GM19351 (cell line): ENCODE measurements around the gene CACNA2D1.
A peak's percentile ranks its signal among the peaks of the same experiment; 100 is the strongest.

Source experiments
- ATAC-seq: cut with Tn5 transposase; IDR thresholded peaks from one replicate; pipeline ENCODE4 v1.9.1; 2021; ENCODE audit warnings: mild to moderate bottlenecking, moderate library complexity; ENCODE audit not compliant: unreplicated experiment

The CACNA2D1 gene

GRCh38 chr7:82126576-82126975 is 317.0 kb downstream of the CACNA2D1 start:
- ATAC-seq = no peak

DNA sequence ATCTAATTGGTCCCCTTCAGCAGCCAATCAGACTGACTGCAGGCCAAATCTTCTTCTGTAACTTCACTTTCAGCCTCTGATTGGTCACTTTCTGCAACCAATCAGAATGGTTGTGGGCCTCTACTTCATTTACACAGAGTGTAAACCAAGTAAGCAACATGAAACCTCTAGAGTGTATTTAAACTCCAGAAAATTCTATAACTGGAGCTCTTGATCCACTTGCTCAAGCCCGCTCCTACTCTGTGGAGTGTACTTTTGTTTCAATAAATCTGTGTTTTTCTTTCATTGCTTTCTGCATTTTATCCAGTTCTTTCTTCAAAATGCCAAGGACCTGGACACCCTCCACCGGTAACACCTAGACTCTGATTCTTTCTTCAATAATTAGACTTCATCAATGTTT is 319.1 kb downstream of the CACNA2D1 start:
- ATAC-seq = no peak

DNA sequence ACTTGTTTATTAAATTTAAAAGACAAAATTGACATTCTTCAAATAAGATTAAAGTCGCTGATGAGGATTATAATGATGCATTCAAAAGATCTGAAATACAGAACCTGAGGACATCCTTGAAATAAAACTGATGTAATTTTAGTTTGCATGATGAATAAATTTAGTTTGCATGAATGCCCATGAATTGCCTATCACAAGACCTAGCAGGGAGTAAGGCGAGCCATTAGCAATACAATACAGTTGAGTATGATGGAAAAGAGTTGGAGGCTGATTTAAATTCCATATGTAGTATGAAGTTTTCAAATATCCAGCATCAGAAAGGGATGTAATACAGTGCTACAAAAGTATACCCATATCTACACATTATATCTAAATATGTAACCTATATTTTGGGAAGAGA is 321.3 kb downstream of the CACNA2D1 start:
- no peak for ATAC-seq

DNA sequence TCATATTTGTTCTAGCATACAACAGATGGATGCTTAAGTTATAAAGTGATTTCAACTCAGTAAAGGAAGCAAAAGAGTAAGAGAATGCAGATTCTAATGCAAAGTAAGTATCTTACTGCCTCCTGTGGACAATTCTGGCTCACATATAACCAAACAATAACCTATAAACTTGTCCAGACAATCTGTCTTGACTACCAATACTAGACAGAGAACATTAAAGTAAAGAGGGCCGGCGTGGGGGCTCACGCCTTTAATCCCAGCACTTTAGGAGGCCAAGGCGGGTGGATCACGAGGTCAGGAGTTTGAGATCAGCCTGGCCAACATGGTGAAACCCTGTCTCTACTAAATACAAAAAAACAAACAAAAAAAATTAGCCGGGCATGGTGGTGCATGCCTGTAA is 329.3 kb downstream of the CACNA2D1 start:
- ATAC-seq = no peak

DNA sequence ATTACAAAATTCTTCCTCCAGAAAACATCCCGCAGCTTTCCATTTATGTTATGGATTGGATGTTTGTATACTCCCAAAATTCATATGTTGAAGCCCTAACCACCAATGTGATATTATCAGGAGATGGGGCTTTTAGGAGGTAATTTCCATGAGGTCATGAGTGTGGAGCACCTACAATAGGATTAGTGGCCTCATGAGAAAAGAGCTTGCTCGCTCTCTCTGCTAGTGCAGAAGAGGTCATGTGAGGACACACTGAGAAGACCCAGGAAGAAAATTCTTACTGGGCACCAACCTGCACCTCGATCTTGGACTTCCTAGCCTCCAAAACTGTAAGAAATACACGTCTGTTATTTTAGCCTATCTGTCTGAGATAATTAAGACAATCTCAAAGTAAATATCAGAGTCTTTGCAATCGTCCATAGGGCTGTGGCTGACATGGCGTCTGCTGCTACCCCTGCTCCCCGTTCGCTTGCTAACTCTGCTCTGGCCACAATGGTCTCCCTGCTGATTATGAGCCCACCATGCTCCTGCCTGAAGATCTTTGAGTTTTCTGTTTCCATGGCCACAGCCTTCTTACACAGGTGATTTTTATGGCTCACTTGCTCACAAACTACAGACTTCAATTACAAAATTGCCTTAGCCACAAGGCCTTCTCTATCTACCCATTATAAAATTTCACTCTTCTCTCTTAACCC is 333.3 kb downstream of the CACNA2D1 start:
- ATAC-seq = no peak

- no peak for ATAC-seq
These were observed 334.3 kb downstream of the CACNA2D1 start for GRCh38 chr7:82109288-82109687.

- no peak for ATAC-seq
These were observed 337.4 kb downstream of the CACNA2D1 start for GRCh38 chr7:82106201-82106600.

DNA sequence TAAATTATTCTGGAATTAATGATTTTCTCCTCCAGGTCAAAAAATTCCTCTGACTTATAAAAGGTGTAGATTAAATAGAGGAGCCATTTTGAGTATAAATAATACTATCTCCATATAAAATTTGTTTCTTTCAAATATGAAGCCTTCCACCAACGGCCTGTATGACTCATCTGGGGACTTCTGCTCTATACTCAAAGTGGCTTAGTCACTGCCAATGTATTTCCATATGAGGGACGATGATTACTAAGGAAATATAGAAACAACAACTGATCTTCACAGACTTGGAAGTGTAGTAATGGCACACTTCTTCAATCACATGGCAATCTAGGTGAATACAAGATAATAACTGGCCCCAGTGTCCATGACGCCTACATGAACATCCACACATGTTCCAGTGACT is 338.1 kb downstream of the CACNA2D1 start:
- no peak for ATAC-seq

DNA sequence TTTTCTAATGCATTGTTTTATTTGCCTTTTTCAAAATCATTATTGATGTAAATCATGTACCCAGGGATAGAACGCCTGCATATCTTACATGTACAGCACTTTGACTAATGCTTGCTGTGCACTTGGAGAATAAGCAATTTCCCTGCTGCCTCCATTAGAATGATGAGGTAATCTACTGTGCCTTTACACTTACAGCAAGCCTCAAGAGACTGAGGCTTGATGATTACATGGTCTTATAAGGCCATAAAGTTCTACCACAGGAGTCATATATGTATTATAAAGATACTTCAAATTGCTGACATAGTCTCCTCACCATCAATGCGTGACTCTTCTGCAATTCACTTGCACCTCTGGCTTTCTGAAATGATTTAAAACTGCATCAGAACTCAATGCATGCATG is 345.2 kb downstream of the CACNA2D1 start:
- no peak for ATAC-seq

DNA sequence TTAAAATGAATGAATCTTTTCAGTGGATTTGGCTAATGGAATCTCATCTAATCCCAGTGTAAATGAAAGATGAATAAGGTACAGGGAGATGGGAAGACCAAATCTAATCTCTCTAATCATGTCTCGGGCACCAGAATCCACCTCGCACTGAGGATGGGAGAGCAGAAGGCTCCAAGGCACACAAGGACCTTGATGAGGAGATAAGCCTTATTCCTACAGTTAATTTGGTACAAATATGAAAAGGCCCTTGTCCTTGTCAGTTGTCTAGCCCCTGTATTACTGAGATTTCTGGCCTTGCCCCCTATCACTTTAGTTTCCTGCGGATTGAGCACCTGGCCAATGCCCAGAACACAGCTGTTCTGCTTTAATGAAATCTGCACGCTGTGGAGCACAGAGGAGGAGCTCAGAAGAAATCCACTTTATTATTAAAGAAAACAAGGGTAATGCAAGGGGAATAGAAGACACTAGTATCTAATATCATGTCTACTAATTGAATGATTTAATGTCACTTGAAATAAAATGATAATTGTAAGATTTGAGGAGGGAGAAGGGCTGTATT is 352.4 kb downstream of the CACNA2D1 start:
- no peak for ATAC-seq

GRCh38 chr7:82087099-82087498 is 356.5 kb downstream of the CACNA2D1 start:
- ATAC-seq = no peak

DNA sequence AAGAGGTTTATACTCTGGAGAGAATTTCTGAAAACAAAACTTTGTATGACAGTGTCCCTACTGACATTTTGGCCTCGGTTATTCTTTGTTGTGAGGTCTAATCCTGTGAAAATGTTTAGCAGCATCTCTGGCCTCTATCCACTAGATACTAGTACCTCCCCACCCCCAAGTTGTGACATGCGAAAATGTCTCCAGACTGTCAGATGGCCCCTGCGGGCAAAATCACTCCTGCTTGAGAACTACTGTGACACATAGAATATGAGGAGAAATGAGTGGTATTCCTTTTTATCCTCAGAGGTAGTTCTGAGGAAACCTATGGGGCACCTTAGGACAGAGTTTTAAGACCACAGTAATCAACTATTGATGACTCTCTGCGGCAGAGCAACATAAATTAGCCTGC is 358.5 kb downstream of the CACNA2D1 start:
- no peak for ATAC-seq

DNA sequence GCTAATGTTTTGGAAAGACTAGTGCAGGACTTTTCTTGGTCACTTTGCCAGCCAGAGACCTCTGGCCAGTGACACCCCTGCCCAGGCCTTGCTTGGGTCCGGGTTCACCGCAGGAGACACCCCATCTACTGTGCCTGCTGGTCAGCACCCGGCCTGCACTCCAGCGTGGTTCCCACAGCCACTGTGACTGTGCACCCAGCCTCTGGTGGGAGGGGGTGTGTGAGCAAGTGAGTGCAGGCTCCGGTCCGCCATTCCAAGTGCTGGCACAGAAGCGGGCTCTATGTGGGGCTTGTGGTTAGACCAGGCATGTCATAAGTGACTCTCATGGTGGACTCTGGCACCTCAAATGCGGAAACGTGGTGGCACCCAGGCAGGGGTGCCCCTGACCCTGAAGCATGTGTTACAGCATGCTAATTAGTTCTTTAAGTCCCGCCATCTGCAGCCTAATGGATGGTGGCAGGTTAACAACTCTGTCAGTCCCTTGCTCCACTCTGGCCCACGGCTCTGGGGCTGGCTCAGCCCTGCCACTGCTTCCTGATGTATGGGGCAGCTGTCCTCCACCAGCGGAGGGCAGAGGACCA is 361.8 kb downstream of the CACNA2D1 start:
- no peak for ATAC-seq

DNA sequence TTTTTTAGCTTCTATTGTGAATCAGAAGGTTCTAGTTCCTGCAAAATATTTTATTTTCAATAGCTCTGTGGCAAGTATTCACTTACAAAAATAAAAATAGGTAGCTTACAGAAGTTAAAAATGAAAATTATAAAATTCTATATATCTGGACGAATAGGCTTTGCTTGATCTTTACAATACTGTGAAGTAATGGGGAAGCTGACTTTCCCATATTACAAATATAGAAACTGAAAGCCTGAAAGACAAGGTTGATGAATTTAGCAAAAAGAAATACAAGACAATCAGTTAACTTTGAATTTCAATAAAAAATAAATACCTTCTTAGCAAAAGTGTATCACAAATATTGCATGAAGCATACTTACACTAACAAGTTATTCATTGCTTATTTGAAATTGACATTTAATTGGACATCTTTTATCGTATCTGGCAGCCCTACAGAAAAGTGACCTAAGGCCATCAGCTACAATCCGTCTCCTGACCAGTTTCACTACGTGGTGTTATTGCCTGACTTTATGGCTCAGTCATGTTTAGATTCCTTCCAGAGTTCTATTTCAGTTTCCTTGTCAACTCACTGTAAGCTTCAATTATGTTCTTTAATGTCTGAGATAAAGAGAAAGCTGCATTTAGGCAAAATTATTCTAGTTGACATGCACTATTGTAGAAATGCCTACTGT is 363.2 kb downstream of the CACNA2D1 start:
- peak; percentile 66 for ATAC-seq

GRCh38 chr7:82079527-82079926 is 364.1 kb downstream of the CACNA2D1 start:
- no peak for ATAC-seq

- peak; percentile 63 for ATAC-seq
These were observed 364.8 kb downstream of the CACNA2D1 start for GRCh38 chr7:82078807-82079206.

GRCh38 chr7:82071468-82071867 is 372.1 kb downstream of the CACNA2D1 start:
- no peak for ATAC-seq

DNA sequence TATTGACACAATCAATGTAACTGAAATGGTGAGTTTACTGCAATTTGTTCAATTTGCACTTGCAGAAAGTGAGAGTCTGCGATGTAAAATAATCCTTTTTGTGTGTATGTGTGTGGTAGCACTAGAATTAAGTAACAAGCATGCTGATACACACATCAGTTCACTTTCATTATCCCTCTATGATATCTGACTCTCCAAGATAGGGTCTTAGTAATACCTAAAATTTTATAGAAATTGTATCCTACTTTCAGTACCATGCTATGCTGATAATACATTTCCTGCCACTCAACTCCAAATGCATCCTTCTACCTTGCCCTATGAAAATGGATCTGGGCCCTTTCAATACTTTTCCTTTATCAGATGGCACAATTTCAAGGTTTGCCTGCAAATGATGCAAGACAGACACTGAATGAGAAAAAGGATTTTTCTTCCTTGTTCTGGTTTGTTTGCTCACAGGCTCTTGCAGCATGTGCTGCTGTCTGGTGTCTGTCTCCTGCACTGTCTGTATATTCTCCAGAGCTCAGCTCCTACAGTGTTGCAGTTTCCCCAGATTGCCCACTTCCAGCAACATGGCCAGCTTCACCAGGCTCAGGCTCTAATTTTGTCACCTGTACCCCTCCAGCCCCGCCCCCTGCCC is 375.8 kb downstream of the CACNA2D1 start:
- no peak for ATAC-seq

DNA sequence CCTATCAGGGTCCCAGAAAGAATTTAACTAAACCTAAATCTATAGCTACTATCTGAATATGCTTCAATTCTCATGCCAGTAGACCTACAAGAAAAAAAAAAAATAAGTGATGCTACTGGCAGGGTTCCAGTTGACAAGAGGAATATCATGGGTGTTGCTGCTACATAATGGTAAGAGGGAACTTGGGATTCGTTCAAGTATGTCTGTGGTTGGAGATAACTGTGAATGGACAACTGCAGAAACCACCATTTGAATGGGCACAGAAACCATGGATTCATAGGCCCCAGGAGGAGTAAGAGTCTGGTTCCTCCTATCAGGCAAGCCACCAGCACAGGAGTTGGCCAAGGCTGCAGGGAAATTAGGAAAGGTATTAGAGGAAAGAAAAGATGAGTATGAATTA is 386.1 kb downstream of the CACNA2D1 start:
- ATAC-seq = no peak

DNA sequence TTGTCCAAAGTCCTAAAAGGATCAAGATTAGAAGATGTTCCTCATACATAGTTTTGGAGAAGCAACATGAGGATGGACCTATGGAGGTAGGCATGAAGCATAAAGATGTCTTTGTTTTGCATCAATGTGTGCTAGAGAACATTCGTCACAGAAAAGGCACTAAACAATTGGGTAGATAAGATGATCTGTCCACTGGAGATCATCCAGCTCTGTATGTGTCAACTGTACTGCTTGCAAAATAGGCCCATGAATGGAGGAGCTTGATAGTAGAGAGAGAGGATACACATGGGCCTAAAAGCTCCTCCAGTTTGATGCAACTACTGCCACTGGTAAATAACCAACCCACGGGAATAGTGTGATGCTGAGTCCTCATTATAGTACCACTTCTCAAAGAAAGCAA is 387.3 kb downstream of the CACNA2D1 start:
- no peak for ATAC-seq

DNA sequence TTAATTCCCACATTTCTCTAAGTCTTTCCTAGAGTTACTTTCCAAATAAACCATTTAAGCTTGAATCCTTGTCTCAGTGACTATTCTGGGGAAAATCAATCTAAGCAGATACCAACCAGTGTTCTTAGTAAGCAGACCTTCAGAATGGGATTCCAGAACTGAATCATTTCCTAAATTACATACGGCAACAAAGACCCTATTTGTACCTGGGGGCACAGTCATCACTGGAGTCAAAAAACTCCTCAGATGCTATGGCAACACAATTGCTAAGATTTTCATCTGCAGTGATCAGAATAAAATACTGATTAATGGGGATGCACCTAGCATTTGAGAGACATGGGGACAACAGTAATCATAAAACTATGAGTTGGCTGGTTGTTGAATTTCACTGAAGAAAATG is 389.0 kb downstream of the CACNA2D1 start:
- ATAC-seq = no peak
